ENCODE measurements around the gene TNIK. TPM values are rescaled to one million over a fixed set of nuclear protein-coding genes. Genes with fewer than 3 reads are reported as not detected.

The TNIK gene
- total RNA-seq, 4 donors from 2014 or later, result 32.9 to 52.0 (median 40.2) TPM

DNA sequence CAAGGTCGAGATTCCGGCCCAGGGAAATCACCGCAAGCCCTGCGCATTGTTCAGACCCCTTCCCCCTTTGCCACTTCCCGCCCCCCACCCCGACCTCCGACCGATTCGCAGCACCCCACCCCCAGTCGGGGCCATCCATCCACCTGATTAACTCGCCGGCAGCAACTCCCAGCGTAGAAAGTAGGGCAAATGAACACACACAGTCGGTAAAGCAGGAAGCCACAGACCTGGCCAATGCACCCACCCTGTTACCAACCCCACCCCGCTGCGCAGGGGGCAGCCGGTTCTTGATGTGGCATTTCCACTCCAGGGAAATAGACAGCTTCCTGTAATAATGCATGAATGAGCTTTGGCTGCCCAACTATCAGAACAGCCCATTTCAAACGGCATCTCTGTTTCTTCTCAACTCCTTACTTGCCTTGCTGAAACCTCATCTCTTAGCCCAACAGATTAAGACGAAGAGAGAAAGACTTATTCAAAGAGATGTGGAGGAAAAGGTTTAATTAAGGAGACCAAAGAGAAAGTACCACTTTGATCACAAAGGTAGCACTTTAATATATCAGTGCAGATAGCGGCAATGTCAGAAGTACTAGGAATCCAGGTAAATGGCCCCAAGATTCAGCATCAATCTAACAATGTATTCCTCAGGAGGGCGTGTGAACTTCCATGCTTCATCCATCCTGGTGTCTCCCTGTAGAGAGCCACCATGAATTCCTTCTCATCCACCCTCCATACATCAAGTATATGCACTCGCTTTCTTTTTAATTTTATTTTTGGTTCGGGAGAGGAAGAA is 1.9 kb downstream of the TNIK start:
- WGBS, 2 donors (ENCODE audit: low coverage in 1 of 2), result 13 to 17% methylated on average over 11 to 23 of the region's 23 CpGs
- H3K27ac ChIP-seq, result peak overlapping the region; percentile 90 to 95 (median 92)
- intact Hi-C loops (cut with DNase I; ENCODE audit: low total_unique reads), result no loop called here
- no peaks in the 10 kb centered on the region for H3K27me3 ChIP-seq
- in situ Hi-C loops (cut with MboI; ENCODE audit: low pct_ligation_motif_present in 1 of 4, low pct_unique_long_range_greater_than_20kb in 1 of 4, low sequenced_read_pairs in 3 of 4), result no loop called here
- no peaks in the 10 kb centered on the region for H3K9me3 ChIP-seq
- peak; percentile 74 for DNase-seq
- no peaks in the 10 kb centered on the region for H3K36me3 ChIP-seq
- TF ChIP-seq POLR2AphosphoS5 (IDR thresholded peaks at IDR 0.05) (no peak), POLR2A (IDR thresholded peaks at IDR 0.05) (no peak), EP300 (IDR thresholded peaks at IDR 0.05; ENCODE audit: low read depth) (no peak)
- TF ChIP-seq, protein P1, sequence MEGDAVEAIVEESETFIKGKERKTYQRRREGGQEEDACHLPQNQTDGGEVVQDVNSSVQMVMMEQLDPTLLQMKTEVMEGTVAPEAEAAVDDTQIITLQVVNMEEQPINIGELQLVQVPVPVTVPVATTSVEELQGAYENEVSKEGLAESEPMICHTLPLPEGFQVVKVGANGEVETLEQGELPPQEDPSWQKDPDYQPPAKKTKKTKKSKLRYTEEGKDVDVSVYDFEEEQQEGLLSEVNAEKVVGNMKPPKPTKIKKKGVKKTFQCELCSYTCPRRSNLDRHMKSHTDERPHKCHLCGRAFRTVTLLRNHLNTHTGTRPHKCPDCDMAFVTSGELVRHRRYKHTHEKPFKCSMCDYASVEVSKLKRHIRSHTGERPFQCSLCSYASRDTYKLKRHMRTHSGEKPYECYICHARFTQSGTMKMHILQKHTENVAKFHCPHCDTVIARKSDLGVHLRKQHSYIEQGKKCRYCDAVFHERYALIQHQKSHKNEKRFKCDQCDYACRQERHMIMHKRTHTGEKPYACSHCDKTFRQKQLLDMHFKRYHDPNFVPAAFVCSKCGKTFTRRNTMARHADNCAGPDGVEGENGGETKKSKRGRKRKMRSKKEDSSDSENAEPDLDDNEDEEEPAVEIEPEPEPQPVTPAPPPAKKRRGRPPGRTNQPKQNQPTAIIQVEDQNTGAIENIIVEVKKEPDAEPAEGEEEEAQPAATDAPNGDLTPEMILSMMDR (IDR thresholded peaks at IDR 0.05), result no peak
- H3K4me3 ChIP-seq, result peak overlapping the region; percentile 69 to 85 (median 78)
- peaks cover 0 to 36% (median 22%) of the 10 kb centered on the region in 4 donors for H3K4me1 ChIP-seq

DNA sequence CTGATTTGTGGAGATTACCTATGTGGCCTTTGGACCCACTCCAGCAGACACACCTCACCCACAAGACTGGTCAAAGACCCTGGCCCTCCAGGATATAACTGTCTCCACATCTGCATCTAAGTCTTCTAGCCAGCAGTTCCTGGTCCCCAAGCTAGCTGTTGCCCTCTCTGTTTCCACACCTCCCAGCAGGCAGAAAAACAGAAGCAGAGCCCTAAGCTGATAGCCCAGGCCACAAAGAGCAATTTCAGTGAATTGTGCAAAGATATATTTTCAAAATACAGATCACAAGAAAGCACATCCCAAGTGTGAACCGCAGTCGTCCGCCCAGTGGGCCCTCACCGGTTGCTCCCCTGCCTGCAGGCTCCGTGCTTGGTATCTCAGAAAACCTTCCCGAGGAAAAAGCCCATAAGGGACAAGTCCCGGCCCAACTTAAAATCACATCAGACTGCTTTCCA is 2.6 kb downstream of the TNIK start:
- in situ Hi-C loops (cut with MboI; ENCODE audit: low pct_ligation_motif_present in 1 of 4, low pct_unique_long_range_greater_than_20kb in 1 of 4, low sequenced_read_pairs in 3 of 4), result no loop called here
- intact Hi-C loops (cut with DNase I; ENCODE audit: low total_unique reads), result no loop called here
- peak; percentile 35 for DNase-seq
- H3K4me1 ChIP-seq, result peaks cover 0 to 36% (median 22%) of the 10 kb centered on the region in 4 donors
- H3K27ac ChIP-seq, result peak overlapping the region; percentile 90 to 95 (median 92)
- 27% methylated on average over 7 of the region's 7 CpGs; no CpG with 5 or more reads in 1 of the 2 donors for WGBS, 2 donors (ENCODE audit: low coverage in 1 of 2)
- peak overlapping the region in 3 of 4 donors; percentile 69 to 85 (median 75) for H3K4me3 ChIP-seq
- no peaks in the 10 kb centered on the region for H3K36me3 ChIP-seq
- no peaks in the 10 kb centered on the region for H3K9me3 ChIP-seq
- H3K27me3 ChIP-seq, result no peaks in the 10 kb centered on the region
- TF ChIP-seq POLR2AphosphoS5 (IDR thresholded peaks at IDR 0.05), result no peak
- no peak for TF ChIP-seq EP300 (IDR thresholded peaks at IDR 0.05; ENCODE audit: low read depth)
- TF ChIP-seq, protein P1 (IDR thresholded peaks at IDR 0.05), result no peak
- TF ChIP-seq POLR2A (IDR thresholded peaks at IDR 0.05), result no peak

DNA sequence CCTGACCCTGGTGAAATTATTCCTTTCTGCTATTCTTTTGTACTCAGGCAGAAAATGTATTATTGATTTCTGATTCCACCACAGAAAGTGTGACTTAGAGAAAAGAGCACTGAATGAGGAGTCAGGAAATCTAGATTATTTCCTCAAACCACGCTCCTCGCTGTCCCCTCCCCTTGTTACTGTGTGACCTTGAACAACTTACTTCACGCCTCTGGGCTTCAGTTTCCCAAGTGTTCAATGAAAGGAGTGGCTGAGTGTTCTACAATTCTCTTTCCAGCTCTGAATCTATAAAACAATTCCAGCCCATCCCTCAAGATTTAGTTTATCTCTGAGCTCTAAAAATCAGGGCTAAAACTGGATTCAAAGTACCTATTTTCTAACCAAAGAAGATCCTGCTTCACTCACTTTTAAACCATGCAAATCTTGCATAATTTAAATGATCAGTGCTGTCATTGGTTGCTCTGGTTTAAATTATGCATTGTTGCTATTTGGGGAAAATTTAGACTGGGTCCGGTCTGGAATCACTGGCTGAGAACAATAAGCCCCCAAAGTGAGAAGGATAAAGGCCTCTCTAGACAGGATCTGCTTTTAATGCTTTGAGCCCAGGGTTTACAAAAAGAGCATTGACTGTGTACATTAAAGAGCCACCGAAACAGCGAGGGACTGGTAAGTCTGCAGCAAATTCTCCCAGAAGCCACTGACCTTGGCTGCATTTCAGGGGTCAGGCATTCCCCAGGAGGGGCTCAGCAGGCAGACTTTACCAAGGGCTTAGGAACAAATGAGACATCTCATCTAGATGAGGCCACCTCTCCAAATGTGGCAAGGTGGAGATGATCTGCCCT is 3.2 kb downstream of the TNIK start:
- intact Hi-C loops (cut with DNase I; ENCODE audit: low total_unique reads), result no loop called here
- no peak for DNase-seq

DNA sequence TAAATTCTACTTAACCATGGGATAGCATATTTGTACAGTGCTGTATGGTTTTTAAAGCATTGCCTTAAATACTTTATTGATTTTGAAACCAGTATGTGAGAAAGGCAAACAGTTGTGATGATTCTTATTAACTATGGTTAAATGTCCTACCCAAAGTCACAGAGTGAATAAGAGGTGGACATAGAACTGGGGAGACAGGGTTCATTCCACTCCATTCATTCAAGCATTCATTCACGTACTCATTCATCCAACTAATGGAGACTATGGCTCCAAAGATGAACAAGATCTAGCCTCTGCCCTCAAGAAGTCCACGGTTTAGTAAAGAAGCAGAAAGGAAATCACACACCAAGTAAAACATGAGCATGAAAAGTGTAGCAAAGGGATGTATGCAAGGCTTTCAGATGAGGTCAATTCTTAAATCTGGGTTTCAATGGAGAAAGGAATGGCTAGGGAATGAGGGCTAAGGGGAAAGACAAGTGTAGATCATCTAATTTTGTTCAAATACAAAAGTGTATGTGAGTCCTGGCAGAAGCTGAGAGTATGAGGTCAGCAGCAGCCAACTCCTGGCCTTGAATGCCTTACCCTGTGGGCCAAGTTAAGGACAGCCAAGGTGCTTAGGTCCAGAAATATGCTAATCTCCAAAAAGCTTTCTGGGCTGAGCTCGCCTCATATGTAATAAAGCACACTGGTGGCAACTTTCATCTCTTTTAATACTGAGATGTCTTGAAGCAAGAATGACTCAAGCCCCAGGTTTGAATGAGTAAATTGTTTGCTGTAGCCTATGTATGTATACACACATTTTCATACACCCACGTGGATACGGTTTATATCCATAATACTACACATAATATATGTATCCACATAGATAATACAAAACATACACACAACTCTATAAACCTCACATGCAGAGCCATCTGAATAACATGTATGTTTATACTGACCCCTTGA is 4.3 kb downstream of the TNIK start:
- TF ChIP-seq, protein P1 (IDR thresholded peaks at IDR 0.05), result no peak
- TF ChIP-seq POLR2A (IDR thresholded peaks at IDR 0.05) (no peak), EP300 (IDR thresholded peaks at IDR 0.05; ENCODE audit: low read depth) (no peak), POLR2AphosphoS5 (IDR thresholded peaks at IDR 0.05) (no peak)
- Histone ChIP-seq H3K9me3 (no peaks in the 10 kb centered on the region), H3K27ac (no peak overlapping the region), H3K36me3 (no peaks in the 10 kb centered on the region), H3K27me3 (no peaks in the 10 kb centered on the region), H3K4me3 (no peak overlapping the region), H3K4me1 (peaks cover 0 to 23% (median 17%) of the 10 kb centered on the region in 4 donors)
- in situ Hi-C loops (cut with MboI; ENCODE audit: low pct_ligation_motif_present in 1 of 4, low pct_unique_long_range_greater_than_20kb in 1 of 4, low sequenced_read_pairs in 3 of 4), result no loop called here
- no peak for DNase-seq
- intact Hi-C loops (cut with DNase I; ENCODE audit: low total_unique reads), result no loop called here
- WGBS, 2 donors (ENCODE audit: low coverage in 1 of 2), result 30 to 32% methylated on average over 5 of the region's 5 CpGs

More for the DNA sequence above, 3.2 kb downstream of the TNIK start:
- Histone ChIP-seq H3K27me3 (no peaks in the 10 kb centered on the region), H3K4me3 (peak overlapping the region in 1 of 4 donors; percentile 85), H3K4me1 (peaks cover 0 to 31% (median 21%) of the 10 kb centered on the region in 4 donors), H3K36me3 (no peaks in the 10 kb centered on the region), H3K9me3 (no peaks in the 10 kb centered on the region), H3K27ac (peak overlapping the region; percentile 90 to 95 (median 92))
- no peak for TF ChIP-seq EP300 (IDR thresholded peaks at IDR 0.05; ENCODE audit: low read depth)
- WGBS, 2 donors (ENCODE audit: low coverage in 1 of 2), result 54 to 55% methylated on average over 2 to 6 of the region's 6 CpGs
- in situ Hi-C loops (cut with MboI; ENCODE audit: low pct_ligation_motif_present in 1 of 4, low pct_unique_long_range_greater_than_20kb in 1 of 4, low sequenced_read_pairs in 3 of 4), result no loop called here
